CD4-positive, alpha-beta T cell treated with Interleukin-6 at 100 ng/mL for 8 hours (primary cell): ENCODE results near the gene RBM47.
"Not testable (repeated sequence)": the region's sequence is repeated elsewhere in the genome, so short reads cannot be mapped to it uniquely, and the experiment has no call there.

ENCODE experiments used
- DNase-seq: peaks from one replicate; pipeline ENCODE4 v3.0.0-alpha.2; 2020; ENCODE audit warnings: mixed read lengths, low spot score

RBM47 gene

DNA sequence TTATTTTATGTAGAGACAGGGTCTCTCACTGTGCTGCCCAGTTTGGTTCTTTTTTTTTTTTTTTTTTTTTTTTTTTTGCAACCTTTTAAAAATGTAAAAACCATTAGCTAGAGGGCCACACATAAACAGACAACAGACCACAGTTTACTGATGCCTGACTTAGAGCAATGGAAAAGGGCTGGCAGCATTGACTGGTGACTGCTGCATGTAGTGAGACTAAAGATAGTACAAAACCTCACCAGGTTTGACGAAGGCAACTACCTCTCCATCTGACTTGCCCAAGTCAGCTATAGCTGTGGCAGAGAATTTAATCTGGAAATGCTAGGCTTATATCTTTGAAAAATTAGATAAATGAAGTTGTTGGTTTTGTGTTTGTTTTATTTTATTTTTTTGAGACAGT lies 102.9 kb downstream of the RBM47 start:
- DNase-seq, result no peak

DNA sequence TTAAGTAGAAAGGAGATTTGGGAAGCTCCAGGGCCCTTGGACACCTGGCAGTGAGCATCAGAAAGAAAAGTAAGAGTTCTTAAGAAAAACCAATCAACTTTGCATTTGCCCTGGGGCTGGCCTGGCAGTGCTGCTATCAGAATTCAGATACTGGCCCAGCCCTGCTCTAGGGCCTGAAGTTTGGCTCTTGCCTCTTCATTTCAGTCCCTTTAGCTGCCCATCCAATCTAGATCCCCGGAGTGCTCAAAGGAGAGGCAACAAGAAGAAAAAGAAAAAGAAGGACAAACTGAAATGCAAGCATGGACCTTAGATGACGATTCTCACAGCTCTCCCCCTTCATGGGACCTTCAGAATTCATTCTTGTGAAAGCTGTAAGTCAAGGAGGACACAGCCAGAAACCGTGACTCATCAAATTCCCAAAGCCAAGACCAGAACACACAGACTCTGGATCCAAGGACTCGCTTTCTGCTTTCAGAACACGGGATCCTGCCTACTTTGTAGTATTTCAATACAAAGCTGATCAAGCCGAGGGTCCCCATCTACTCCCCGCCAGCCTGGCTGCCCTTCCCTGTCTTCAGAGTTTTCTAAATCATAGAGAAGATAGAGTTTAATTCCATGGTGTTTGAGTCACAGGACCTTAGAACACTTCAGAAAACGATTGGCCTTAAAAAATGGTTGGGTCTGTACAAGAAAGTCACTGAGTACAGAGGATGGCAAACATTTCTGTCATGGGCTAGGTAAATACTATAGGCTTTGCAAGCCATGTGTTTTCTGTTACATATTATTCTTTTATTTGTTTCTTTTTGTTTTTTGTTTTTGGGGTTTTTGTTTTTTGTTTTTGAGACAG lies 103.7 kb downstream of the RBM47 start:
- no peak for DNase-seq

DNA sequence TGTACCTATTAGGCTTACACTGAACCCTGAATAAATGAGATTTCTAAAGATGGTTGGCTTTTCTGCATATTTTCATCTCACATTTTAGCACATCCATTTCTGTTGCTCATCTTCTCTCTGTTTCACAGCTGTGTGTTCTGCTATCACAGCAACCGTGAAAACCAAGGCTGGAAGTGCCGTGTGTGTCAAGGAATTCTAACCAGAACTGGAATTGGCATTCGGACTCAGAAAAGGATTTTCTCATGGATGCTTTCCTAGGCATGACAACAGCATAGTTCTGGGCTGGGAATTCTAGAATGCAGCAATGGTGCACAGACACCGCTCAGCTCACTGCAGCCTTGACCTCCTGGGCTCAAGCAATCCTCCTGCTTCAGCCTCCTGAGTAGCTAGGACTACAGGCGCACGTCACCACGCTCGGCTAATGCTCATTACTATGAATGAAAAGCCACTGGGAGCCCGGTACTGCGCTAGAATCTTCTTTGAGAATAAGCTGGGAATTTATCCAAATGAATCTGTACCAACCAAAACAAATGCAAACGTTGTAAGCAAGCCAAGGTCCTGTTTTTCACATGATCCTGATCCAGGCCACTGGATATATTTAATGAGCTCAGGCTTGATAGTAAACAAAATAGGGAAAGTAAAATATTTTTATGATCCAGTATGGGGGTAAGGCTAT lies 105.2 kb downstream of the RBM47 start:
- DNase-seq, result no peak

DNA sequence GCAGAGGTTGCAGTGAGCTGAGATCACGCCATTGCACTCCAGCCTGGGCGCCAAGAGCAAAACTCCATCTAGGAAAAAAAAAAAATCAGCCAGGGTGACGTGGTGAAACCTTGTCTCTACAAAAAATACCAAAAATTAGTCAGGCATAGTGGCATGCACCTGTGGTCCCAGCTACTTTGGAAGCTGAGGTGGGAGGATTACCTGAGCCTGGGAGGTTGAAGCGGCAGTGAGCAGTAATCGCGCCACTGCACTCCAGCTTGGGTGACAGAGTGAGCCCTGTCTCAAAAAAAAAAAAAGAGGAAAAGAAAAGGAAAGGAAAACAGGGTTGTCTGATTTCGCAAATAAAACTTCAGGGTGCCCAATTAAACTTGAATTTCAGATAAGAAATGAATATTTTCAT lies 106.1 kb downstream of the RBM47 start:
- DNase-seq, result no peak

DNA sequence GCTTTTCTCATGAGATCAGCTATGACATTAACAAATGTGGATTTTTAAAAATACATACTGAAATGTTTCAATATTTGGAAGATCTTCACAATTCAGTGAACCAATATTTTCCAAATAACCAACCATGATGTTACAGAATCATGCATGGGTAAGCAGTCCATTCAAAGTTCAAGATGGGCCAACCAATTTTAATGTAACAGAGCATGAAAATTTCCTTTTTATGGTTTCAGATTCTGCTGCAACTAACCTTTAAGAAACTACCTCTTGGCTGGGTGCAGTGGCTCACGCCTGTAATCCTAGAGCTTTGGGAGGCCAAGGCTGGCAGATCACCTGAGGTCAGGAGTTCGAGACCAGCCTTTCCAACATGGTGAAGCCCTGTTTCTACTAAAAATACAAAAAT lies 107.7 kb downstream of the RBM47 start:
- no peak for DNase-seq

DNA sequence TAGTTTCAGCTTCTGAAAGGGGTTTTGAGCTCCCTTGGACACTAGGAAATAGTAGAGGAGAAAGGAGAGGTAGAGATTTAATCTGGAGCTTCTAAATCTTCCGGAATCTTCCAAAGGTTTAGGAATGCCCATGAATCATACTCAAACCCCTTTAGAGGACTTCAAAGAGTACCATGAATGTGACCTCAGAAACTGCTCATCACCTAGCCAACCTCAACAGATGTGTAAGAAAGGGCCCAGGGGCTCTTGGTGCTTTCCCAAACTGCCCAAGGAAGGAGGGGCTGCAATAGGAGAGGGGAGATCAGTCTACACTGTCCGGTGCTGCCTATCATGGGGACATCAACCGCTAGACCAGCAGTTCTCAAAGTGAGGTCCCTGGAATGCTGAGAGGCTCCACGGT lies 109.1 kb downstream of the RBM47 start:
- DNase-seq, result no peak

DNA sequence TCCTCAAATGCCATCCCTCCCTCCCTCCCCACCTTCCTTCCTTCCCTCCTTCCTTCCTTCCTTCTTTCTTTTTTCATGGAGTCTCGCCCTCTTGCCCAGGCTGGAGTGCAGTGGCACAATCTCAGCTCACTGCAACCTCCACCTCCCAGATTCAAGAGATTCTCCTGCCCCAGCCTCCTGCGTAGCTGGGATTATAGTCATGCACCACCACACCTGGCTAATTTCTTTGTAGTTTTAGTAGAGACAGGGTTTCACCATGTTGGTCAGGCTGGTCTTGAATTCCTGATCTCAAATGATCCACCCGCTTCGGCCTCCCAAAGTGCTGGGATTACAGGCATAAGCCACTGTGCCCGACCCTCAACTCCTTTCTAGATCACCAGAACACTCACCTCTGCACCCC lies 112.6 kb downstream of the RBM47 start:
- not testable (repeated sequence) for DNase-seq

DNA sequence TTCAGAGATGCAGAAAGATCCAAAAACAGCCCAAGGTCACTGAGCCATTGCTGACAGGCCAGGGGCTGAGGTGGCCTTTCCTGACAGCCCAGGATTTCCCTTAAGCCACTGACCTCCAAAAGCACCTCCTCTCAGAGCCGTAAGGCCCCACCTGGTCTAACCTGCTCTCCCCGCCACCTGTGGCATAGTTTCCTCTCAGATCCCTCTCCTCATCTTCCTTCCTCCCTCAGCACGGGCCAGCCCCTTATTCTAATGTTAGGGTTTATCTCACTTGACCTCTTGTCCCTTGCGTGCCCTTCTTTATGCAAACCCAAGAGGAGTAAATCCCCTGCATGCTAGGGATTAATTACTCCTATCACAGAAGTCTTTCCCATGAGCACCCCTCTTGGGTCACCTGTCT lies 113.0 kb downstream of the RBM47 start:
- DNase-seq, result no peak

DNA sequence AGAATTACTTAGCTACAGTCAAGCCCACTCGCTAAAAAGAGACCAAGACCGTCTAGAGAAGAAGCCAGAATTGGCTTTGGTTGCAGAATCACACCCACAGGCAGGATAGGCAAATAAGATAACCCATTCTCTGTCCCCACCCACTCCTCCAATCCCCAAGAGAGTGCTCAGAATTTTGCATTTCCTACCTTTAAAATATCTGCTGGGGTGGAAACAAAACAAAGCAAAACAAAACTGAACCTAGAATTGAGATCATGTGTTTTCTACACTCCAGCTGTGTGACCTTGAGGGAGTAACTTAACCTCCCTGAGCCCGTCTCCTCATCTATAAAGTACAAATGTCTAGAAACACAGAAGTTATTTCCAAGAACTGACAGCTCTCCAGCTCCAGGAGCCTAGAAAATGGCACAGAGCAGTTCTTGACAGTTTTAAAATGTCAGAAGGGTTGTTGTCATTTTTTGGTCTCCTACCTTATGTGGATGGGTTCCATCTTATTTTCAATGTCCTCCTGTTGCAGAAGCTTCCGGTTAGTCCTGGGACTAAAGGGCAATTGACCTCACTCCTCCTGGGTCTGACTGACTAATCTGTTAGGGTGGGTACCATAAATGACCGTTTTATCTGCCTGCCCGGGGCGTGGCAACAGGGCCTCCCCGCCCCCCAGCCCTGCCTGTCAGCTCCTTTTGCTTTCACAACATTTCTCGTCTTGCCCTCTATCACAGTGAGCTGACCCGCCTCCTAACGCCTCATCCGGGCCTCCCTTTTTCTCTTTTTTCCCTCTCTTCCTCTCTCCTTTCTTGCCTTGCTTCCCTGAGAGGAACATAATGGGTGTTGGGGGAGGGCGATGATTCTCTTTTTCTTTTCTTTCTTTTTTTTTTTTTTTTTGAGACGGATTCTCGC lies 114.0 kb downstream of the RBM47 start:
- no peak for DNase-seq

DNA sequence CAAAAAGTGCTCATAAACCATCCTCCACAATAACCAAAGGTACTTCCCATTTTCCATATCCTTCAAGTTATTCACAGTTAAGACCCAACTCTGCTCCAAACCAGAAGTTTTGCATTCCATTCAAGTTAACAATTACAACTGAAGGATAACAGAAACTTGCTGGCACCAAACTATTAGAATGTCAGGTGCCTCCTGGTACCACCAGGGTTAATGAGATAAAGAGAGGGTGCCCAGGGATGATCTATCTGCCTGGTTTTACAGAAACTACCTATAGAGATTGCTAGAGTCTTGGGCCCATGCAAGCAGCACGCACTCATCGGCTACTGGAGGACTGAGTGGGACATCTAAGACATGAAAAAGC lies 114.6 kb downstream of the RBM47 start:
- DNase-seq, result no peak

DNA sequence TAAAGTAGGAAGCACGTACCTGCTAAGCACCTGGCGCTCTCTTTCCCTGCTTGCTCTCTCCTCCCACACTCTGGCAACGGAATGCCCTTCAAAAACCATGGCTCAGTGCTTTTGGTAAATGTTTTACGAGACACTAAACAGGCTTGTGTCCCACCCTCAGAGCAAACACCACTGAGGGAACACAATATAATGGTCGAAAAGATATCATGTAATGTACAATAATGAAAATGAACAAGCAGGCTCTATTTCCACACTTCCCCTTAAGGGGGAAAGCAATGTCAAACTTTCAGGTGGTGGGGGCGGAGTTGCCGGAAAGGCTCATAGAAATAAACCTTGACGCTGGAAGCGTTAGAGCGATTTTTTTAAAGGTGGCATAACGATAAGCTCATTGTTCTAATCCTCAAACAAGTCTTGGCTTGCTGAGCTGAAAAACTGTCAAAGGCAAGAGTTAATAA lies 115.1 kb downstream of the RBM47 start:
- DNase-seq, result no peak

DNA sequence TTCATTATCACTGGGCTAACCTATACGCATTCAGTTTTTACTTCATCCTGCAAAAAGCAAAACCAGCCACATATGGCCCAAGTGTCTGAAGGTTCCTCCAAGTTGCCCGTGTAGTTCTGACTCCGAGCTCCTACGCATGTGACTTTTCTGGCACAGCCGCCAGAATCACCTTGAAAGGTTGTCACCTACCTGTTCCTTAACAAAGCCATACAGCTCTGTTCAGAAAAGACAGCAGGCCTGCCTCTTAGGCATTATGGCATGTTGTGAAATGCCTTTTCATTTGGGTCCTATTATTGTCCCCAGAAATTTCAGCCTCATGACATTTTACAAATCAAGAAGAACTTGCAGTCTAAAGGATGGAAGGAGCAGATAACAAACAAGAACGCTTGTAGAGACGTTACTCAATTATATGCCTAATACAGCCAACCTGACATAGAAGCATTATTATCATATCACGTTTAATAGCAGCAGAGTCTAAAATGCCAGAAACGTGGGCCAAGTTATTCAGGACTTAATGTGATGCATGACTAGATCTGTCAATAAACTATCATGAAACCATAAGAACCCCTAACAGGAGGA lies 118.5 kb downstream of the RBM47 start:
- DNase-seq, result no peak

DNA sequence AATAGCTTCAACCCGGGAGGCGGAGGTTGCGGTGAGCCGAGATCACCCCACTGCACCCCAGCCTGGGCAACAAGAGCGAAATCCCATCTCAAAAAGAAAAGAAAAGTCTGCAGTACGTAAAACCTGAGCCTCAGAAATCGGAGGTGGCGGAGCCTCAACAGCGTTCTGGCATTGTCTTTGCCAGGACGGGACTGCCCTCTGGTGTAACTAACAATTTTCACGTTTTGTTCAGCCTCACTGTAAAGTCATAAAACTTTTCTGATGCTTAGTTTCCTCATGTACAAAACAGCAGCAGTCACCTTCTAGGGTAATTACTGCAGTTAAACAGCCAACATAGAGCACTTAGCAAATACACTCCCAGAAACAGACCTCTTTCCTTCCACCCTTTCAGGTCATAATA lies 121.7 kb downstream of the RBM47 start:
- DNase-seq, result no peak

DNA sequence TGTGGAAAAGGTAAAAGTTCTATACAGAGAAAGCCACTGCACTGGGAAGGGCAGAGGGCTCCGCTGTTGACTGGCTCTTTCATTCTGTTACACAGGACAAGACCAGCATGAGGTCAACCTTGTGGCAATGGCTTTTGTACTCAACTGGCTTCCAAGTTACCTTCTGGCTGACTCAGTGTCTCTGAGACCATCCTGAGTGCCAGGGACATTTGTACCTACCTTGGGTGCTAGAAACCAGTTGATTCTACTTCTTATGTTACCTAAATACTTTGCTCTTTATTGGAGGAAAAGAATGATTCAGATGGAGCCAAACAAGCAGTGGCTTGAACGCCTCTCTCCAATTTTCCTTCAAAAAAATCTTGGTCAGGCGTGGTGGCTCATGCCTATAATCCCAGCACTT lies 123.2 kb downstream of the RBM47 start:
- no peak for DNase-seq

DNA sequence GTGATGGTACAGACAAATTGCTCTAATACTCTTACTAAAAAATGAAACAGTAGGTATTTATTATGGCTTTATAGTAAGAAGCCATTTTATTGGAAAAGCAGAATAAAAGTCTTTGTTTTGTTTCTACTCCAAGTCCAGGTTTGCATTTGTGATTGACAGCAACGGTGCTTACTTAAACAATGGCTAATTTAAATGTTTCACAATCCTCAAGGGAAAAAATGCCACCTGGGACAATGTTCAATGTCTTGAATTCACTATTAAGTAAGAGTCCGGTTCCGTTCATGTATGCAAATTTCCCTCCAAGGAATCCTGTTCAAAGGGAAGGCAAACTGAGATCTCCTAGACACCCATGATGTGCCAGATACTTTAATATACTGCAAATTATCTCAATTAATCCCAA lies 123.6 kb downstream of the RBM47 start:
- DNase-seq, result no peak

DNA sequence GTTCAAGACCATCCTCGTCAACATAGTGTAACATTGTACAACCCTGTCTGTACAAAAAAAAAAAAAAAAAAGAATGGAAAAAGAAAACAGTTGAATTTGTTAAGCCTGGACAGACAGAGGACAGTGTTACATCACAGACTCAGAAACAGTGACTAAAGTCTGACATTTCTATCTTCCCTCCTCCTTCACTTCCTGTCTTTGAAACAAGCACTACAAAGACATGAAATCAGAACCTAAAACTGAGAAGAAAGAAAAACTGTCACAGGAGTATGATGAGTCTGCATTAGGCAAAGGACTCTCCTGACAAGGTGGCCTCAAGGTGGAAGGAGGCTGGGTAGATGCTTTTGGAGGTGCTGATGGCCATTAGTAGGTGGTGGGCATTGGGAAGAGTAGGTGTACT lies 126.7 kb downstream of the RBM47 start:
- no peak for DNase-seq

DNA sequence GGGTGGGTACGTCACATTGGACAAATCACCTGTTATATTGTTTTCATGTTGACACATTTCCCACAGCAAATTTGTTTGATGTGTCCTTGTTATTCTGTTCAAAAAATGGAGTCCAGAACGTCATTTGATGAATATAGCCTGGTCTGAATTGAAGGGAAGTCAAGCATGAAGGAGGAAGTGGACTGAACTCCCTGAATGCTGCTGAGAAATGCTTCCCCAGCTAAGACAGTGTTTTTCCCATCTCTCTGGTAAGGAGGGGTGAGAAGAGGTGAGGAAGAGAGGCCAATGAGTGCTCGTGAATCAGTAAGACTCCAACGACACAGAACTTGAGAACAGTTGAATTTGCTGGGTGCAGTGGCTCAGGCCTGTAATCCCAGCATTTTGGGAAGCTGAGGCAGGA lies 127.4 kb downstream of the RBM47 start:
- DNase-seq, result no peak

DNA sequence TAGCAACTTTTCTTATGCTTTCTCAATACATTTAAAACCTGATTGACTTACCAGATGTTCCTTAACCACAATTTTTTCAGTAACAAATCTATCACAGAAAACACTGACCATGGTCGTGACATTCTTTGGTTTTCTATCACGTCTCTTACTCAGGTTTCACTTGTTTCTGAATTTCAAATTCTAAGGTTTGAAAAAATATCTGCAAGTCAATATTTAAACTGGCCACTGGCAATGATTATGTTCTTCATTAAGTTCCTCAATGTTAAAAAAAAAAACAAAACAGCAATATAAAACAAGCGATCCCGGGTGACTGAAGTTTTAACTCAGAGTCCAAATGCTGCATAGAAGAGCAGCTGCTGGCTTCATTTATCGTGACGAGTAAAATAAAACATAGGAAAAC lies 128.9 kb downstream of the RBM47 start:
- no peak for DNase-seq

DNA sequence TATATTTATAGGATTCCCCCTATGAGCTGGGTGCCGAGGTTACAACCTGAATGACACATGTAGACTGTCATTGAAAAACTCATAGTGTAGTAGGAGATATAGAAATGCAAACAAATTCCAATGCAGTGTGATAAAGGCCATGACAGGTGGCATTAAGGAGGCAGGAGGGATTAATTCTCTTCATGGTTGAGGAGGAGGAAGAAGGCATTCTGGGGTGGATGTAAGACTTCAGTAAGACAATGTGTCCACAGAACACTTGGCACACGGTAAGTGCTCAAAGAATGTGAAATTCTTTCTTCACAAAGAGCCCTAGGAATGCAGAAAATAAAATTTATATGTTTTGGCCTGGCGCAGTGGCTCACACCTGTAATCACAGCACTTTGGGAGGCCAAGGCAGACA lies 136.5 kb downstream of the RBM47 start:
- DNase-seq, result no peak

DNA sequence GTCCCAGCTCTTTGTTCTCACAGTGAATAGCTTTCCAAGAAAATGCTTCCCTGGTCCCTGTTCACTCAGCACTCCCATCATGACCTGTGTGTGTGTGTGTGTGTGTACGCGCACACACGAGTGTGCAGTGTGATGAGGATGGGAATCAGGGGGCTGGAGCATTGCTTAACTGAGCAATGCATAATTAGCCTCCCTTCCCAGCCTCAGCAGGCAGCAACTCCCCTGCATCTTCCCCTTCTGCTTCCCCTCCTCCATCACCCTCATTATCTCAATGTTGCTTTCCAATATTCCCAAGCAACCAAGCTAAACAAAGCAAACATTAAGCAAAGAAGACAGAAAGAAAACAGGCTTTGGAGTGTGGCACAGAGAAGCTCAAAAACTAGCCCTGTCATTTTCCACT lies 137.0 kb downstream of the RBM47 start:
- no peak for DNase-seq

DNA sequence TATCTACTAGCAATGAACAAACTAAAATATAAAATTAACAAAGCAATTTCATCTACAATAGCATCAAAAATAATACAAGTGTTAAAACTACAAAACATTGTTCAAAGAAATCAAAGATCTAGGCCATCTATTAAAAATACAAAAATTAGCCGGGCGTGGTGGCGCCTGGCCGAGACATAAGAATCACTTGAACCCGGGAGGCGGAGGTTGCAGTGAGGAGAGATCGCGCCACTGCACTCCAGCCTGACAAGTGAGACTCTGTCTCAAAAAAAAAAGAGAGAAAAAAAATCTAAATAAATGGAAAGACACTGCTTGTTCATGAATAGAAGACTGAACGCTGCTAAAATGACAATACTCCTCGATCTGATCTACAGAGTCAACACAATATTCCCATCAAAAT lies 139.2 kb downstream of the RBM47 start:
- DNase-seq, result no peak

DNA sequence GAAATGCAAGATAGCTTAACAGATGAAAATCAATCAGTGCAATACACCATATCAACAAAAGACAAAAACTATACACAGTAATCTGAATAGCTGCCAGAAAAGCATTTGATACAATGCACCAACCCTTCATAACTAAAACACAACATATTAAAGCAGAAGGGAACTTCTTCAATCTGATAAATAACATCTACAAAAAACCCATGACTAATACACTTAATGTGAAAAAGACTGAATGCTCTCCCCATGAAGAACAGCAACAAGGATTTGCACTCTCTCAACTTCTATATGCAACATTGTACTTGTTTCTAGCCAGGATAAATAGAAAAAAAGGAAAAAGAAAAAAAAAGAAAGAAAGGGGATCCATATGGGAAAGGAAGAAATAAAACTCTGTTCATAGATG lies 139.7 kb downstream of the RBM47 start:
- DNase-seq, result no peak
